ENCODE measurements around the gene PHOSPHO1. TPM values are rescaled to one million over a fixed set of nuclear protein-coding genes. Genes with fewer than 3 reads are reported as not detected.

The PHOSPHO1 gene
- total RNA-seq, 1 experiment from 2014 or later = 0.54 TPM

- Histone ChIP-seq H3K9me3 (ENCODE audit: control insufficient read depth, insufficient read depth, low read depth, low read length) (no peaks in the 10 kb centered on the region), H3K4me1 (ENCODE audit: control insufficient read depth, insufficient read depth, low read length) (no peaks in the 10 kb centered on the region), H3K36me3 (ENCODE audit: control insufficient read depth, insufficient read depth, low read length) (no peaks in the 10 kb centered on the region), H3K27me3 (ENCODE audit: control insufficient read depth, insufficient read depth, low read length) (peaks cover 9% of the 10 kb centered on the region; the same call in 1 of the 2 replicates), H3K27ac (ENCODE audit: low read length) (no peak overlapping the region), H3K4me3 (ENCODE audit: low read depth in 2 of 2, low read length in 2 of 2) (no peak overlapping the region)
- ChIA-PET POLR2A (interaction anchor here (0.5 kb wide), 1 partner anchor 123 kb away, joined by 3 read pairs; no protein-coding TSS in a partner anchor), CTCF (interaction anchor here (0.6 kb wide), 1 partner anchor 398 kb away, joined by 11 read pairs; no protein-coding TSS in a partner anchor)
- DNase-seq (ENCODE audit: low read depth, low spot score) (no peak), ATAC-seq (no peak)
- TF ChIP-seq CTCF (IDR thresholded peaks at IDR 0.05) = no peak
- TF ChIP-seq POLR2AphosphoS5 (IDR thresholded peaks at IDR 0.05; ENCODE audit: low read depth, low read length) = no peak
- no peak for TF ChIP-seq SIN3A (IDR thresholded peaks at IDR 0.05; ENCODE audit: borderline replicate concordance, insufficient read depth, low read depth, low read length)
- TF ChIP-seq TCF7L2 (IDR thresholded peaks at IDR 0.05; ENCODE audit: low read depth, low read length) = no peak
- TF ChIP-seq REST (IDR thresholded peaks at IDR 0.05; ENCODE audit: insufficient read depth in 1 of 2, low read depth in 2 of 2, low read length in 1 of 2) = no peak
- BruUV-seq (replicated peaks) = no TSS peak
- intact Hi-C loops (cut with micrococcal nuclease; ENCODE audit: unreplicated experiment) (no loop called here), in situ Hi-C loops (cut with HindIII; ENCODE audit: low pct_unique_long_range_greater_than_20kb, low sequenced_read_pairs) (no loop called here)
Measured at GRCh38 chr17:49209061-49209571, 21.5 kb downstream of the PHOSPHO1 start.

GRCh38 chr17:49204516-49204915 lies 26.1 kb downstream of the PHOSPHO1 start:
- intact Hi-C loops (cut with micrococcal nuclease; ENCODE audit: unreplicated experiment) = no loop called here
- in situ Hi-C loops (cut with HindIII; ENCODE audit: low pct_unique_long_range_greater_than_20kb, low sequenced_read_pairs) = no loop called here
- Histone ChIP-seq H3K4me1 (ENCODE audit: control insufficient read depth, insufficient read depth, low read length) (no peaks in the 10 kb centered on the region), H3K27me3 (ENCODE audit: control insufficient read depth, insufficient read depth, low read length) (peaks cover 3% of the 10 kb centered on the region), H3K36me3 (ENCODE audit: control insufficient read depth, insufficient read depth, low read length) (no peaks in the 10 kb centered on the region), H3K4me3 (ENCODE audit: low read depth in 2 of 2, low read length in 2 of 2) (no peak overlapping the region), H3K27ac (ENCODE audit: low read length) (no peak overlapping the region), H3K9me3 (ENCODE audit: control insufficient read depth, insufficient read depth, low read depth, low read length) (no peaks in the 10 kb centered on the region)
- TF ChIP-seq TCF7L2 (IDR thresholded peaks at IDR 0.05; ENCODE audit: low read depth, low read length) = no peak
- TF ChIP-seq SIN3A (IDR thresholded peaks at IDR 0.05; ENCODE audit: borderline replicate concordance, insufficient read depth, low read depth, low read length) = no peak
- TF ChIP-seq POLR2AphosphoS5 (IDR thresholded peaks at IDR 0.05; ENCODE audit: low read depth, low read length) = no peak
- TF ChIP-seq REST (IDR thresholded peaks at IDR 0.05; ENCODE audit: insufficient read depth in 1 of 2, low read depth in 2 of 2, low read length in 1 of 2) = no peak
- TF ChIP-seq CTCF (IDR thresholded peaks at IDR 0.05) = no peak
- POLR2A ChIA-PET = interaction anchor here (0.6 kb wide), 1 partner anchor 305 kb away, joined by 14 read pairs; no protein-coding TSS in a partner anchor
- DNase-seq (ENCODE audit: low read depth, low spot score) (no peak), ATAC-seq (no peak)
- BruUV-seq (replicated peaks) = no TSS peak
- CTCF ChIA-PET = no interaction called here

All from Panc1 (cell line).